SU-DHL-6 (cell line): ENCODE results near the gene CCNB1IP1.
A peak's percentile ranks its signal among the peaks of the same experiment; 100 is the strongest.

ENCODE experiments used
- H2AFZ ChIP-seq: fragments of 200-600 bp; sonication (generic); 2 replicates; pipeline ENCODE4 v1.6.1; 2014; ENCODE audit warnings: low read depth, mild to moderate bottlenecking, moderate library complexity, mixed read lengths, antibody characterized with exemption, low read length; ENCODE audit not compliant: severe bottlenecking
- H3F3A ChIP-seq: fragments of 200-600 bp; shearing (Covaris generic); 2 replicates; pipeline ENCODE4 v1.6.0; 2016; ENCODE audit warnings: antibody characterized with exemption, mild to moderate bottlenecking; ENCODE audit not compliant: insufficient read depth
- H3K27ac ChIP-seq: fragments of 200-600 bp; sonication (generic); 2 replicates; pipeline ENCODE4 v1.5.1; 2016; ENCODE audit warnings: low read depth, mild to moderate bottlenecking, low read length, moderate library complexity, mixed read lengths
- H3K27me3 ChIP-seq: fragments of 200-600 bp; sonication (generic), shearing (Covaris generic); 2 replicates; pipeline ENCODE4 v1.6.0; 2014; ENCODE audit warnings: mild to moderate bottlenecking, low read length
- H3K36me3 ChIP-seq: fragments of 200-600 bp; sonication (generic); 2 replicates; pipeline ENCODE4 v1.6.1; 2014; ENCODE audit warnings: mild to moderate bottlenecking, low read length, mixed read lengths
- H3K4me2 ChIP-seq: fragments of 300-600, 200-600 bp; shearing (Covaris generic), sonication (generic); 2 replicates; pipeline ENCODE4 v1.6.0; 2014; ENCODE audit warnings: low read length, low read depth, mild to moderate bottlenecking; ENCODE audit not compliant: poor library complexity, severe bottlenecking
- H3K4me3 ChIP-seq: fragments of 200-600 bp; sonication (generic); 2 replicates; pipeline ENCODE4 v1.5.1; 2014; ENCODE audit warnings: antibody characterized with exemption, low read length, mild to moderate bottlenecking, mixed read lengths; ENCODE audit not compliant: insufficient read depth, poor library complexity, severe bottlenecking
- H3K79me2 ChIP-seq: fragments of 200-600 bp; sonication (generic); 2 replicates; pipeline ENCODE4 v1.6.1; 2014; ENCODE audit warnings: mild to moderate bottlenecking, low read length, moderate library complexity; ENCODE audit not compliant: insufficient read depth
- H3K9ac ChIP-seq: fragments of 200-600 bp; sonication (generic); 2 replicates; pipeline ENCODE4 v1.7.0; 2014; ENCODE audit warnings: mild to moderate bottlenecking, low read length
- H3K9me2 ChIP-seq: fragments of 200-600 bp; sonication (generic); replicated peaks from 2 replicates; pipeline ENCODE4 v1.6.1; 2014; ENCODE audit warnings: low read length; ENCODE audit not compliant: insufficient read depth
- H3K9me3 ChIP-seq: fragments of 200-600 bp; sonication (generic); 2 replicates; pipeline ENCODE4 v1.6.1; 2014; ENCODE audit warnings: low read length, mixed read lengths; ENCODE audit not compliant: insufficient read depth
- H4K20me1 ChIP-seq: fragments of 200-600 bp; sonication (generic); 2 replicates; pipeline ENCODE4 v1.6.1; 2014; ENCODE audit warnings: low read depth, mild to moderate bottlenecking, antibody characterized with exemption, low read length, moderate library complexity, mixed read lengths
- EZH2phosphoT487 ChIP-seq: fragments of 200-600 bp; sonication (generic), shearing (Covaris generic); conservative IDR thresholded peaks from 2 replicates; pipeline ENCODE4 v1.6.1; 2018; ENCODE audit warnings: mild to moderate bottlenecking, antibody characterized with exemption, low read length, moderate library complexity, mixed read lengths
- TF ChIP-seq, protein P1 (sequence below): fragments of 200-600 bp; sonication (generic); IDR thresholded peaks from one replicate; pipeline ENCODE4 v1.5.1; 2017; ENCODE audit warnings: antibody characterized with exemption, mild to moderate bottlenecking, low read length, moderate library complexity; ENCODE audit not compliant: insufficient read depth, poor library complexity, severe bottlenecking

CCNB1IP1 gene

GRCh38 chr14:20306079-20306423 lies 27.0 kb downstream of the CCNB1IP1 start:
- Histone ChIP-seq H3K9ac (no peak overlapping the region), H3K79me2 (peaks cover 25% of the 10 kb centered on the region; the same call in 1 of the 2 replicates), H2AFZ (no peak overlapping the region), H3K27me3 (no peaks in the 10 kb centered on the region), H3F3A (peaks cover 12% of the 10 kb centered on the region; the same call in 1 of the 2 replicates), H3K27ac (no peak overlapping the region), H3K36me3 (no peaks in the 10 kb centered on the region), H3K9me2 (no peaks in the 10 kb centered on the region), H3K4me2 (peak overlapping the region; percentile 17), H3K4me3 (no peak overlapping the region), H3K9me3 (no peaks in the 10 kb centered on the region), H4K20me1 (no peaks in the 10 kb centered on the region)
- no peak for TF ChIP-seq EZH2phosphoT487
- TF ChIP-seq, protein P1, sequence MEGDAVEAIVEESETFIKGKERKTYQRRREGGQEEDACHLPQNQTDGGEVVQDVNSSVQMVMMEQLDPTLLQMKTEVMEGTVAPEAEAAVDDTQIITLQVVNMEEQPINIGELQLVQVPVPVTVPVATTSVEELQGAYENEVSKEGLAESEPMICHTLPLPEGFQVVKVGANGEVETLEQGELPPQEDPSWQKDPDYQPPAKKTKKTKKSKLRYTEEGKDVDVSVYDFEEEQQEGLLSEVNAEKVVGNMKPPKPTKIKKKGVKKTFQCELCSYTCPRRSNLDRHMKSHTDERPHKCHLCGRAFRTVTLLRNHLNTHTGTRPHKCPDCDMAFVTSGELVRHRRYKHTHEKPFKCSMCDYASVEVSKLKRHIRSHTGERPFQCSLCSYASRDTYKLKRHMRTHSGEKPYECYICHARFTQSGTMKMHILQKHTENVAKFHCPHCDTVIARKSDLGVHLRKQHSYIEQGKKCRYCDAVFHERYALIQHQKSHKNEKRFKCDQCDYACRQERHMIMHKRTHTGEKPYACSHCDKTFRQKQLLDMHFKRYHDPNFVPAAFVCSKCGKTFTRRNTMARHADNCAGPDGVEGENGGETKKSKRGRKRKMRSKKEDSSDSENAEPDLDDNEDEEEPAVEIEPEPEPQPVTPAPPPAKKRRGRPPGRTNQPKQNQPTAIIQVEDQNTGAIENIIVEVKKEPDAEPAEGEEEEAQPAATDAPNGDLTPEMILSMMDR = no peak

DNA sequence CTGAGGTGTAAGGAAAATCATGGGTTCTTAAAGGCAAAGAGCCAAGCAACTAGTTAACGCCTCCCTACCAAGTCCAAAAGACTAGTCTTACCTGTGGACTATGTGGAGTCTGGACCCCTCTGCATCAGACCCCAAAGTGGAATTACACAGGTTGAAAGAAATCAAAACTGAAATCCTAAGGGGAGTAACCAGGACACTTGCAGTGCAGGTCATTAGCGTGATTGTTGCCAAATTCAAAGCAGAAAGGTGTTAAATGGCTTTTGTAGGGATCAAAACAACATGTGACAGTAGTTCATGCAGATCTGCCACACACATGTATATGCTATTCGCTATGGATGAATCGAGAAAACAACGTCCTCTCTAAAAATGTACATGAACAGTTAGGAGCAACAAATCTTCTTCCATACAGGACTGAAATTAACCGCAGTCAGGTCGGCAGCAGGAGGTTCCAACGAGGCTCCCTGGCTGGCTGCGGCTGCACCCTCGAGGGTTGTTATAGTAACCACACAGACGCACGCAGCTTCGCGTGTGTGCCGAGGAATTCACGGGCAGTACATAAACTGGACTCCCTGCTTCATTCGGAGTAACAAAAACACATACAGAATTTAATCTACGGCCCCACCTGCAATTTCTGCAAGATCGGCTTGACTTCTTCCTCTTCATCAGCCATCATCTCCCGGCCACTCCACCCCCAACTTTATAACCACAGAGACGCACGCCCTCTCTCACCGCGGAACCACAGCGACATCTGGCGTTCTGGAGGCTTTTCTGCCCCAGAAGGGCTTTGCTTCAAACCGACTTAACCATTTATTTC lies 27.6 kb downstream of the CCNB1IP1 start, which contains the start of gene TTC5:
Gene TTC5 (minus strand): TSS at position 687 of the 814 bp plus-strand sequence. CDS start 14 bp downstream, at position 673.
- Histone ChIP-seq H3K9ac (peak within 1 kb of the TSS; percentile 63), H3K4me3 (peak within 1 kb of the TSS; percentile 72), H3K9me2 (no peaks in the 10 kb centered on the region), H3K36me3 (no peaks in the 10 kb centered on the region), H3K9me3 (no peaks in the 10 kb centered on the region), H2AFZ (peak within 1 kb of the TSS; percentile 82), H3K27ac (0 out of 2 replicates have a peak within 1 kb of the TSS, but pooled peaks have one; percentile 6), H4K20me1 (no peaks in the 10 kb centered on the region), H3K4me2 (peak within 1 kb of the TSS; percentile 84), H3K27me3 (no peaks in the 10 kb centered on the region), H3F3A (peaks cover 12% of the 10 kb centered on the region; the same call in 1 of the 2 replicates), H3K79me2 (peaks cover 25% of the 10 kb centered on the region; the same call in 1 of the 2 replicates)
- TF ChIP-seq, protein P1 = peak; percentile 89
- TF ChIP-seq EZH2phosphoT487 = no peak

DNA sequence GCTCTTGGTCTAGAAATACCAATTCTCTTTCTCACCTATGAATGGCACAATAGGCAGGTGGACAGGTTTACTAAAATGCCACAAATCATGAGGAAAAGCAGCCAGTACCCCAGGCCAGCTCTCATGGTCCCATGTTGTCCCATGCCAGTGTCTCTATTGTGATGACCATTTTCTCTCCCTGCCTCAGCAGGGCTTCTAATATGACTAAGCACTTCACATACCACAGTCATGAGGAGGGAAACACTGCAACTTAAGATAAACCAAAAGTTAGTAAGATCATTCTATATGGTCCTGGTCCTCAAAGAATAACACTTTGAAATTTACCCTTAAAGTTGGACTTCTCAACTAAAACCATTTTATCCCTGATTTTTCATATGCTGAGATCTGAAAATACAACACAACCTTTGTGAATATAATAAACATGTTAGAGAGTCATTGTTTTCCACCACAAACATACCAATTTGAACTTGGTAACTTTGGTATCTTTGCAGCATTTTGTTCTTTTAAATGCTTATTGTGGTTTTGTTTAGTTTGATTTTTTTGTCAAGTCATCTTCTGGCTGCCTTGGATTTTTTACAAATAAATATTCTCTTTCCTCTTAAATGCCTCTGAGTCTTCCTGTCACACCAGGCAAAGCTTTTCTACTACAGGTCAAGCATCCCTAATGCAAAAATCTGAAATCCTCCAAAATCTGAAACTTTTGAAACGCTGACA lies 30.9 kb downstream of the CCNB1IP1 start:
- peaks cover 5% of the 10 kb centered on the region; the same call in 1 of the 2 replicates for H3K36me3 ChIP-seq
- H3K27me3 ChIP-seq = no peaks in the 10 kb centered on the region
- TF ChIP-seq, protein P1 = no peak
- TF ChIP-seq EZH2phosphoT487 = no peak
- peaks cover 25% of the 10 kb centered on the region; the same call in 1 of the 2 replicates for H3K79me2 ChIP-seq
- H3K4me3 ChIP-seq = no peak overlapping the region
- no peak overlapping the region for H3K27ac ChIP-seq
- no peak overlapping the region for H3K4me2 ChIP-seq
- no peaks in the 10 kb centered on the region for H4K20me1 ChIP-seq
- peaks cover 5% of the 10 kb centered on the region; the same call in 1 of the 2 replicates for H3F3A ChIP-seq
- no peaks in the 10 kb centered on the region for H3K9me3 ChIP-seq
- H2AFZ ChIP-seq = no peak overlapping the region
- no peaks in the 10 kb centered on the region for H3K9me2 ChIP-seq
- no peak overlapping the region for H3K9ac ChIP-seq
